Spleen (tissue), 11 donors: Measurements from ENCODE around the gene LTBP1. TPM values are rescaled to one million over a fixed set of nuclear protein-coding genes. Genes with fewer than 3 reads are reported as not detected.
"Not testable (repeated sequence)": the region's sequence is repeated elsewhere in the genome, so short reads cannot be mapped to it uniquely, and the experiment has no call there.

Experiments
- DNase-seq: peaks from one replicate; pipeline ENCODE4 v3.0.0-alpha.2; 2020
- H3K27ac ChIP-seq, 8 donors: fragments of 200-600 bp; sonication (generic) in 7 of 8; 1 replicate in 4 of 8; 2 replicates in 4 of 8; pipeline versions ENCODE4 v1.5.0 to v1.8.0; 2016 to 2021; ENCODE audit warnings: inconsistent platforms in 4 of 8, mild to moderate bottlenecking in 4 of 8, moderate library complexity in 1 of 8
- H3K27me3 ChIP-seq, 7 donors: fragments of 200-600 bp; sonication (generic) in 6 of 7; replicated peaks in 1 of 7; 1 replicate in 4 of 7; 2 replicates in 3 of 7; pipeline versions ENCODE4 v1.5.0 to v1.8.0; 2016 to 2021; ENCODE audit warnings: inconsistent platforms in 3 of 7, mild to moderate bottlenecking in 1 of 7
- H3K36me3 ChIP-seq, 6 donors: fragments of 200-600 bp; sonication (generic) in 5 of 6; 1 replicate in 4 of 6; 2 replicates in 2 of 6; pipeline versions ENCODE4 v1.5.0 to v1.8.0; 2016 to 2021; ENCODE audit warnings: inconsistent platforms in 2 of 6
- H3K4me1 ChIP-seq, 6 donors: fragments of 200-600 bp; sonication (generic) in 5 of 6; 1 replicate in 3 of 6; 2 replicates in 3 of 6; pipeline versions ENCODE4 v1.5.0 to v1.8.0; 2016 to 2021; ENCODE audit warnings: inconsistent platforms in 3 of 6
- H3K4me3 ChIP-seq, 8 donors: fragments of 200-600 bp; sonication (generic) in 7 of 8; 1 replicate in 4 of 8; 2 replicates in 4 of 8; pipeline versions ENCODE4 v1.5.0 to v1.8.0; 2016 to 2021; ENCODE audit warnings: inconsistent platforms in 4 of 8, mild to moderate bottlenecking in 4 of 8, moderate library complexity in 2 of 8
- H3K9me3 ChIP-seq, 8 donors: fragments of 200-600 bp; sonication (generic) in 7 of 8; 1 replicate in 4 of 8; 2 replicates in 4 of 8; pipeline versions ENCODE4 v1.5.0 to v1.8.0; 2016 to 2021; ENCODE audit warnings: inconsistent platforms in 4 of 8
- CTCF ChIP-seq, 11 experiments: fragments of 200-600 bp in 7 of 11; fragments of 450-650 bp in 4 of 11; sonication (generic) in 4 of 11; IDR thresholded peaks in 8 of 11; conservative IDR thresholded peaks in 3 of 11; 1 replicate in 7 of 11; 2 replicates in 4 of 11; pipeline versions ENCODE4 v1.4.0 to v1.8.0; 2016 to 2021; ENCODE audit warnings: antibody characterized with exemption in 11 of 11, inconsistent platforms in 4 of 11, mild to moderate bottlenecking in 1 of 11
- POLR2A ChIP-seq, 3 donors: fragments of 450-650 bp; IDR thresholded peaks; one replicate each; pipeline ENCODE4 v1.5.1; 2017; ENCODE audit warnings: antibody characterized with exemption in 3 of 3, mild to moderate bottlenecking in 1 of 3
- POLR2AphosphoS5 ChIP-seq, 3 donors: sonication (generic); formaldehyde crosslinking; IDR thresholded peaks; one replicate each; pipeline ENCODE4 v1.5.1; 2017; ENCODE audit warnings: antibody characterized with exemption in 3 of 3
- WGBS, 5 donors: extraction: QIAGEN DNeasy Blood & Tissue Kit in 3 of 5; methylation state at CpG; one replicate each; pipeline versions ENCODE4 v1.1.5 to v1.1.7; 2013 to 2018; 5-methylcytosine and 5-hydroxymethylcytosine counted together
- intact Hi-C: fragments of 100-400 bp; cut with DNase I; formaldehyde crosslinking; loops from one replicate; pipeline ENCODE4 v1.15.0; 2023; ENCODE audit warnings: low total_unique reads
- polyA plus RNA-seq, 3 donors: library from polyadenylated mRNA; stranded (reverse); fragments of 200-250 nt; gene quantifications; one replicate each; pipeline ENCODE4 v1.2.1, GENCODE V29; 2013
- total RNA-seq, 7 donors: library from RNA; depleted of rRNA in 3 of 7; stranded (reverse); fragments of >200 nt in 3 of 7; fragmentation: NEBNext Ultra II Directional in 4 of 7; extraction: Animal tissue kit (Norgen Biotek cat#: 25700) in 4 of 7; gene quantifications; one replicate each; pipeline versions ENCODE4 v1.1.0 to v1.2.1, GENCODE V29; 2016 to 2021
- donor health status: healthy with polysubstance abuse.
- donor health status: DM: no; HTN: no; CAD: no; lungs with moderate emphysema.
- donor health status: DM: no; HTN: no; CAD: no.
- donor health status: Bipolar disorder and iron deficiency.
- donor health status: healthy.
- donor health status: DM: no; HTN: no; CAD: no.
- donor health status: DM: yes; HTN: yes; CAD: no.

LTBP1 gene
- total and polyA plus RNA-seq, 10 donors, result 6.8 to 28.0 (median 13.3) TPM

- intact Hi-C loops, result no loop called here
- Histone ChIP-seq H3K9me3 (no peaks in the 10 kb centered on the region), H3K36me3 (no peaks in the 10 kb centered on the region), H3K27me3 (no peaks in the 10 kb centered on the region), H3K27ac (no peak overlapping the region), H3K4me3 (no peak overlapping the region), H3K4me1 (peaks cover 0 to 8% (median 0%) of the 10 kb centered on the region in 6 donors)
- no peak for DNase-seq
- peak in 8 of 11 experiments; percentile 32 to 58 (median 44) for TF ChIP-seq CTCF (IDR thresholded peaks at IDR 0.05 in 8 of 11, conservative IDR thresholded peaks at IDR 0.05 in 3 of 11)
- TF ChIP-seq POLR2A (IDR thresholded peaks at IDR 0.05), result no peak
- TF ChIP-seq POLR2AphosphoS5 (IDR thresholded peaks at IDR 0.05), result no peak
- WGBS, 5 donors, result 26 to 40% (median 32%) methylated on average over 3 of the region's 3 CpGs
These were observed 494.6 kb downstream of the LTBP1 start for GRCh38 chr2:33441235-33441810.

- intact Hi-C loops, H3K27me3 ChIP-seq, H3K4me1 ChIP-seq, H3K9me3 ChIP-seq, DNase-seq, H3K36me3 ChIP-seq, H3K27ac ChIP-seq, H3K4me3 ChIP-seq: not testable (repeated sequence)
- WGBS, 5 donors, result 94 to 97% (median 95%) methylated on average over 9 of the region's 9 CpGs
These were observed 495.3 kb downstream of the LTBP1 start for GRCh38 chr2:33442052-33442451.

GRCh38 chr2:33442528-33443079, 495.9 kb downstream of the LTBP1 start:
- 73 to 81% (median 75%) methylated on average over 6 of the region's 6 CpGs for WGBS, 5 donors

GRCh38 chr2:33443274-33443829, 496.6 kb downstream of the LTBP1 start:
- intact Hi-C loops, result no loop called here
- peak overlapping the region in 1 of 8 donors; percentile 0 for H3K27ac ChIP-seq
- peaks cover 0 to 5% (median 0%) of the 10 kb centered on the region in 6 donors for H3K4me1 ChIP-seq
- WGBS, 5 donors, result 61 to 85% (median 75%) methylated on average over 3 of the region's 3 CpGs
- H3K36me3 ChIP-seq, result no peaks in the 10 kb centered on the region
- DNase-seq, result no peak
- no peak overlapping the region for H3K4me3 ChIP-seq
- TF ChIP-seq POLR2AphosphoS5 (IDR thresholded peaks at IDR 0.05), result no peak
- TF ChIP-seq POLR2A (IDR thresholded peaks at IDR 0.05), result no peak
- TF ChIP-seq CTCF (IDR thresholded peaks at IDR 0.05 in 8 of 11, conservative IDR thresholded peaks at IDR 0.05 in 3 of 11), result no peak
- H3K27me3 ChIP-seq, result no peaks in the 10 kb centered on the region
- no peaks in the 10 kb centered on the region for H3K9me3 ChIP-seq

More at GRCh38 chr2:33442528-33443079, 495.9 kb downstream of the LTBP1 start:
- TF ChIP-seq CTCF (IDR thresholded peaks at IDR 0.05 in 8 of 11, conservative IDR thresholded peaks at IDR 0.05 in 3 of 11) (no peak), POLR2A (IDR thresholded peaks at IDR 0.05) (no peak), POLR2AphosphoS5 (IDR thresholded peaks at IDR 0.05) (no peak)
- peak overlapping the region in 1 of 8 donors; percentile 0 for H3K27ac ChIP-seq
- peaks cover 0 to 5% (median 0%) of the 10 kb centered on the region in 6 donors for H3K4me1 ChIP-seq
- H3K27me3 ChIP-seq, result no peaks in the 10 kb centered on the region
- no peaks in the 10 kb centered on the region for H3K36me3 ChIP-seq
- H3K4me3 ChIP-seq, result no peak overlapping the region
- no peak for DNase-seq
- intact Hi-C loops, result no loop called here
- no peaks in the 10 kb centered on the region for H3K9me3 ChIP-seq
